Measurements from ENCODE around the gene SFTPB.
"Not testable (repeated sequence)": the region's sequence is repeated elsewhere in the genome, so short reads cannot be mapped to it uniquely, and the experiment has no call there.

SFTPB gene

GRCh38 chr2:85668009-85668856 lies at the start of gene SFTPB:
Gene SFTPB, minus strand, starts transcription at chr2:85668199. Its CDS starts 16 bp downstream, at chr2:85668183.
- DNase-seq: no peak

DNA sequence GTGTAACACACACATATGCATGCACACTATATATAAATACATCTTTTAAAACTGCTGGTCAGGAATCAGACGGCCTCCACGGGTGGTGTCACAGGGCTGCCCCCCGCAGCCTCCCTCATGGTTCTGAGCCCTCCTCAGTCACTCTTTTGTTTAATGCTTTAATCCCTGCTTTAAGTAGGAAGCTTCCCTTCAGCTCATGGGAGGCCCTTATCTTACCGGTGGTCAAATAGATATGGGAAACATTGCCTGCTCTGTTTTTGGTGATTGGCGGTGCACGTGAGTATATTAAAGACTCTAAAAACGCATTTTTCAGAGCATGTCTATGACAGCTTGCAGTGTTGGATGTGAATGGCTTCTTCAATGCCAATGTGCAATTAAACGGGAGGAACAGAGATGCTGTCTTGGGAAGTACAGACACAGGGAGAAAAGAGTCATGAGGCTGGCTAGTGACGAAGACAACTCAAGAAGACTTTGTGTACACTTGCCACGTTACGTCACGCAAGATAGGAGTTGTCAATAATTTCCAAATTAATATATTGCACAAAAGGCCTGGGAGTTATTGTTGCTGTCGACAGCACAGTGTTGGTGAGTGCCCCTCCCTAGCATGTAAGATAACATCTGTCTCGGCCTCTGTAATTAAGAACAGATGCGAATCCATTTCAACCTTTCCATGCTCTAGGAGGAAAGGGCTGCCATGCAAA lies 49.5 kb upstream of the SFTPB start:
- no peak for DNase-seq

DNA sequence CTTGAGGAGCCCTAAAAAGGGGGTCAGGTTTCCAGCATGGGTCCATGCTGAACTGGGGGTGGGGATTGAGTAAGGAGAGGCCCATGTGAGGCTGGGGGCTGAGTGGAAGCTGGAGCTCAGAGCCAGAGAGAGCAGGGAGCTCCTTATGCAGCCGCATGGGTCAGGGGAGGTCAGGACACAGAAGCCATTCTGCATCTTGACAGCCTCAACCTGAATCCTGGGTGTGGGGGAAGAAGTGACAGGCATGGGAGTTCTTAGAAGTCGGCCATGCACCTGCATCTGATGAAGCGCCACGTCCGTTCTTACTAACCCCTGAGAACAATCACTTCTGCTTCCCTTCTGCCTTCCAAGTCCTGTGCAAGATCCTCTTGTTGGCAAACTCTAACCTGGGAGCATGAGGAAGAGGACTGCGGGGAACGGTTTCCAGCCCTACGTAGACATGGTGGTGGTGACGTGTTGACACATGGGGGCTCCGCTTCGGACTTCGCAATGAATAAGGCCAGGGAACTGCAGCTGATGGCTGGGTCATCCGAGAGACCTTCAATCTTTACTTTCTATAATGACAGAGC lies 48.4 kb upstream of the SFTPB start:
- DNase-seq: no peak

GRCh38 chr2:85714841-85715240 lies 46.8 kb upstream of the SFTPB start:
- DNase-seq: no peak

DNA sequence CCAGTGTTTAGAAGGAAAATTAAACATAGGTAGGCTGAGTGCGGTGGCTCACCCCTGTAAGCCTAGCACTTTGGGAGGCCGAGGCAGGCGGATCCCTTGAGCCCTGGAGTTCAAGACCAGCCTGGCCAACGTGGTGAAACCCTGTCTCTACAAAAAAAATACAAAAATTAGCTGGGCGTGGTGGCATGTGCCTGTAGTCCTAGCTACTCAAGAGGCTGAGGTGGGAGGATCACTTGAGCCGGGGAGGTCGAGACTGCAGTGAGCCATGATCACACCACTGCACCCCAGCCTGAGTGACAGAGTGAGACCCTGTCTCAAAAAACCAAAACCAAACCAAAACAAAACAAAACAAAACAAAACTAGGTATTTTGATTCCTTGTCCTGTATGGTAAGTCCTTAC lies 46.4 kb upstream of the SFTPB start:
- DNase-seq: not testable (repeated sequence)

DNA sequence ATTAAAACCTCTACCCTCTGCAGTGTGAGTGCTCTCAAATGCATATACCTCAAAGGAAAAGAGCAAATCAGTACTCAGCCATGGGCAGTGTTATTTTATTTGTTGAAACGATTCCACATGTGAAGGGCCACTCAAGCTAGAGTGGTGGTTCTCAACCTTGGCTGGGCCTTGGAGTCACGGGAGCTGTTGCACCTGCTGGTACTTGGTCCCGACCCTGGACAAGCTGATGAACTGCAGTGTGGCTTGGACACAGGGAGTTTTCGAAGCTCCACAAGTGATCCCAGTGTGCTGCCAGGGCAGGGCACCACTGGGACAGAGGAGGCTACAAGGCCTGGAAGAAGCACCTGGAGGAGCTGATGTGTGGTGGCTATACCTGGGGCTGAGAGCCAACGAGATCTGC lies 45.8 kb upstream of the SFTPB start:
- DNase-seq: no peak

DNA sequence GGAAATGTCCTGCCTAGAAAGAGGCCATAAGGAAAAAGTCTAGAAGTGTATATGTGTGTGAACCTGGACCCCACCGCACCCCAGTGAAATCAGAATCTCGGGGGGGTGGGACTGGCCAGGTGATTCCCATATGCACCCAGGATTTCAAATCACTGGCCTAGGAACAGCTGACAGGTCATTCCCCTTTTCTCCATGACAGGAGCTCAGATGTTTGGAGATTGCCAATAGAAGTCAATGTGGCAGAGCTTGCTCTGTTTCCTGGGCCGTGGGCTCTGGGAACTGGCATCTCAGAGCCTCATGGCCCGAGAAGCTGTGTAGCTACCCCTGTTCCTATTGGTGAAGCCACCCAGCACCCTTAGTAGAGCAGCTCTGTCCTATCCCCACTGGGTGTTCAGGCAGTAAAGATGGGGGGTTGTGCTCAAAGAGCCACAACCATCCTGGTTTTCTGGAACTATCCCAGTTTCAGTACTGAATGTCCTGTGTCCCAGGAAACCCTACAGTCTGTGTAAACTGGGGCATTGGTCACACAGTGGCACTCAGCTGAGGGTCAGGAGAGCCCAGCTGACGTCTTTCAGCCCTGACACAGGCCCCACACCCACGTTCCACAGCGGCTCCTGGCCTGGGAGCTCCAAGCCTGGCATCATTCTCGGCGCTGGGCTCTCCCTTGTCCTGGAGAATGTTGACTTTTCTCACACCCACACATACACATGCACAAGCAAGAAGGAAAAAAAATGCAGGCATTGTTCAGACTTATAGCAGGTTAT lies 45.0 kb upstream of the SFTPB start:
- no peak for DNase-seq

GRCh38 chr2:85712336-85712735 lies 44.3 kb upstream of the SFTPB start:
- DNase-seq: no peak

- no peak for DNase-seq
Observed at GRCh38 chr2:85711578-85712060, 43.6 kb upstream of the SFTPB start.

DNA sequence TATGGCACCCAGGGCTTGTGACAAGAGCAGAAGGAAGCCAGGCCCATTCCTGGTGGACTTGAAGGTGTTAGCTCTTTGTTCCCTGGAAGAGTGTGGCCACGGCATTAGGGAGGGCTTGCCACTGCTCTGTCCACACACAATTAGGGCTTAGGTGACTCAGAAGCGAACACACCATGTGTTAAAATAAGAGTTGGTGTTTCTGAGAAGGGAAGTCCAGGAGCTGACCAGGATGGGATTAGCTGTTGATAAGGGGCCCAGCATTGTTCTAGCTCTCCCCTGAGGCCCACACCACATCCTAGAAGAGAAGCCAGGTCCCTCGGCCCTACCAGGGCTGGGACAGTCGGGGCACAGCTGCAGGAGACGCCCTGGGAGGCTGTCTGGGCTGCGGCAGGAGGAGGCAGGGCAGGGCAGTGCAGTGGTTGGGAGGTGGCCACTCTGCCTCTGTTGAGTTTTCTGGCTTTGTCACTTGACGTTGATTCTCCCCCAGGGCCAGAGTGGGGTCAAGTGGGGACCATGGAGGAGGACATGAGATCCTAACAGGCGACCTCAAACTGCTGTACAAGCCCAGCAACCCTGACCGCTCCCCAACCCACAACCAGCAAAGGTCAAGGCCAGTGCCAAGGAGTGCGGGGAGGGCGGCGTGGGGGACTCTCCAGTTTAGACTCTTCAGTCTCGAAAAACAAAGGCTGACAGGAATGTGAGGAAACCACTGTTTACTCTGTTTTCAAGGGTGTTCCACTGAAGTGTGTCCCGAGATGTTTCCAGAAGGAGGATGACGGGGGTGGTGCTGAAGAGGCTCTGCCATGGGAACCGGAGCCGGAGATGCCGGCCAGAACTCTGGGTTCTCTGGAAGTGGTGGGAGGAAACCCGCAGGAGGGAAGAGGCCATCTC lies 42.9 kb upstream of the SFTPB start:
- DNase-seq: no peak

DNA sequence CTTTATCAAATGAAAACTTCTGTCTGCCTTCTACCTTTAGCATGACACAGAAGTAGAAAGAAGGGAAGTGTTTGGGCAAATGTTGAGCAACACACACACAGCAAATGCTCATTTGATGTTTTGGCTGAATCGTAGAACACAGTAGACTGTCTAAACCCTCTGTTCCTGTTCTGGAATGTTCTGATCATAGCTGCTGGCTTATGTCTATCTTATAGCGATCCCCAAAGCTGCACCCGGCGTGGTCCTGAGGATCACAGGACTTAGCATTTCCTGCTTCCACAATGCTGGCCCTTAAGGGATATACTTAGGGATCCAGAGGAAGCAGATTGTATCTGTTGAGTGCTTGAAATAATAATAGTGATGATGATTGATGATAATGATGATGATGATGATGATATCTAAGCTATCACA lies 41.4 kb upstream of the SFTPB start:
- DNase-seq: no peak

DNA sequence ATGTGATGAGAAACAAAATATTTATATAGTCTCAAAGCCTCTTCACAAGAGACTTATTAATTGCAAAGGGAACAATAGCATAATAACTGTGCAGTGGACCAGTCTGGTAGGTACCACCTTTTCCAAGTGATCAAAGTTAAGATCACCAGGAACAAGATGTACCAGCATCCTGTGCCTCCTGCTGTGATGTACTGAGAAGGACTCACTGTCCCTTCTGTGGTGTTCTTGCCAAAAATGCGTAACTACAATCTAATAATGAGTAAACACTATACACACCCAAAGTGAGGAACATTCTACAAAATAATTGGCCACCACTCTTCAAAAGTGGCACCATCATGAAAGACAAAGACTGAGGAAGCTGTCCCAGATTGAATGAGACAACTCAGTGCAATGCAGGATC lies 40.6 kb upstream of the SFTPB start:
- DNase-seq: no peak

- peak; percentile 37 for DNase-seq
Observed at GRCh38 chr2:85707304-85707703, 39.3 kb upstream of the SFTPB start.

- DNase-seq: no peak
Observed at GRCh38 chr2:85706599-85707296, 38.7 kb upstream of the SFTPB start.

DNA sequence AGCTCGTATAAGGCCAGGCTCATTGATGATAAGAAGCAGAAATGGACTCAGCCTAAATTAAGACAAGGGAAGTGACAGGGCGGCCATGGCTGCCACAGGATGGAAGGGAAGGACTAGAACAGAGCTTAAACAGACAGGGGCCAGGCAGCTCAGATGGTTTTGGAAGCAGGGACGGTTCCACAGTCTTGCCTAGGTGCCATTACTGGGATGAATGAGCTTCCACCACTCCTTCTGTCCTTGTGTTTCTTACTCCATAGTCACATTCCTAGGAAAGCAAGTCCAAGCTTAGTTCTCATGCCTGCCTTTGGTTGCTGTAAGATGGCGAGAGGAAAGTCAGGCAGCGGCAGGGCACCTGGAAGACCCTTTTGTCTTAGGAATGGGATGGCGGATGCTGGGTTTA lies 38.1 kb upstream of the SFTPB start:
- no peak for DNase-seq

DNA sequence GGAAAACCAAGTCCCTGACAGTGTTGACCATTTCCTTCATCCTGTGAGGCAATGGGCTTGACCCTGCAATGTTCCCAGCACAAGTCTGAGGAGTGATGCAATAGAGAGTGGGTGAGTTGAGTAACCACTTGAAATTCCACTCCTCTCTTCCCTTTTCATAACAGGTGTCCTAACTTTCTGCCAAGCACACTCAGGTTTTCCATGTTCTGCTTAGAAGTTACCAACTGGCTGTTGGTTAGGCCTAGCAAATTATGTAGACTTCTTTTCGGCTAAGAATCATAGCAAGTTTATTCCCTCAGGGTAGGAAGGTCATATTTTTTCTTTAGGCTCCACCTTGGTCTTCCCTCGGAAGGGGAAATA lies 37.7 kb upstream of the SFTPB start:
- DNase-seq: no peak

- no peak for DNase-seq
Observed at GRCh38 chr2:85704800-85705679, 37.0 kb upstream of the SFTPB start.

DNA sequence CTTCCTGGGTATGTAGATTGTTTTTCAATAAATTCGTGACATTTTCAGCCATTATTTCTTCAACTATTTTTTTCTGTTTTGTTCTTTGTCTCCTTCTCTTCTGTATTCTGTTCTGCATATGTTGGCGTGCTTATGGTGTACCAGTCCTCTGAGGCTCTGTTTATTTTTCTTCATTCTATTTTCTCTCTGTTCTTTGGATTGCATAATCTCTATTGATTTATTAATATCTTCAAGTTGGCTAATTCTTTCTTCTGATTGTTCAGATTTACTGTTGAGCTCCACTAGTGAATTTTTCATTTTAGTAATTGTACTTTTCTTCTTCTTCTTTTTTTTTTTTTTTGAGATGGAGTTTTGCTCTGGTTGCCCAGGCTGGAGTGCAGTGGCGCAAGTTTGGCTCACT lies 36.0 kb upstream of the SFTPB start:
- no peak for DNase-seq

DNA sequence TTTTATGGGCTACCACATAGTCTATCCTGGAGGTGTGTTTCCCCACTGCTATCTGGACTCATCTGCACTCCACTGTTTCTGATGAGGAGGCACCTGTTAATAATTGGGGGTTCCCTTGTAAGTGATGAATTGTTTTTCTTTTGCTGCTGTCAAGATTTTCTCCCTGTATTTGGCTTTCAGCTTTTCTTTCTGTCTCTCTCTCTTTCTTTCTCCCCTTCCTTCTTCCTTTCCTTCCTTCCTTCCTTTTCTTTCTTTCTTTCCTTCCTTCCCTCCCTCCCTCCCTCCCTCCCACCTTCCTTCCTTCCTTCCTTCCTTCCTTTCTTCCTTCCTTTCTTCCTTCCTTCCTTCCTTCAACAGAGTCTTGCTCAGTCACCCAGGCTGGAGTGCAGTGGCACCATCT lies 35.3 kb upstream of the SFTPB start:
- no peak for DNase-seq

GRCh38 chr2:85702800-85703199 lies 34.8 kb upstream of the SFTPB start:
- no peak for DNase-seq
